OCI-LY7 (cell line): ENCODE results near the gene CLSTN1. TPM values are rescaled to one million over a fixed set of nuclear protein-coding genes. Genes with fewer than 3 reads are reported as not detected.

Experiments
- BruUV-seq: library from RNA; stranded (reverse); fragments of 400-500 nt; replicated peaks from 2 replicates; lab custom pipeline; 2021; lab: Mats Ljungman, UMichigan
- CTCF ChIA-PET: fragments of 300-600 bp; sonication (Branson Sonifier 250); formaldehyde crosslinking; loops from one replicate; lab custom pipeline; 2022; ENCODE audit warnings: antibody characterized with exemption; ENCODE audit not compliant: unreplicated experiment; lab: Charles Lee
- POLR2A ChIA-PET: fragments of 300-600 bp; sonication (Branson Sonifier 250); formaldehyde crosslinking; loops from one replicate; lab custom pipeline; 2022; ENCODE audit warnings: antibody characterized with exemption; lab: Charles Lee
- DNase-seq: peaks from one replicate; pipeline ENCODE4 v3.0.0-alpha.2; 2015; ENCODE audit warnings: low spot score
- H2AFZ ChIP-seq: fragments of 200-600 bp; sonication (generic), shearing (Covaris generic); 2 replicates; pipeline ENCODE4 v1.6.1; 2014; ENCODE audit warnings: mild to moderate bottlenecking, antibody characterized with exemption, low read length, moderate library complexity
- H3K27ac ChIP-seq: fragments of 200-600 bp; sonication (generic); 2 replicates; pipeline ENCODE4 v1.5.1; 2014; ENCODE audit warnings: mixed run types, low read depth, mild to moderate bottlenecking, moderate library complexity, low read length, inconsistent platforms; ENCODE audit not compliant: poor library complexity, severe bottlenecking
- H3K36me3 ChIP-seq: fragments of 200-600 bp; sonication (generic); 2 replicates; pipeline ENCODE4 v1.6.1; 2014; ENCODE audit warnings: mild to moderate bottlenecking, antibody characterized with exemption, low read length, moderate library complexity, mixed read lengths; ENCODE audit not compliant: insufficient read depth
- H3K4me1 ChIP-seq: fragments of 200-600 bp; sonication (generic); 2 replicates; pipeline ENCODE4 v1.5.1; 2014; ENCODE audit warnings: mild to moderate bottlenecking, low read length; ENCODE audit not compliant: insufficient read depth, poor library complexity, severe bottlenecking
- H3K4me2 ChIP-seq: fragments of 200-600 bp; sonication (generic); 2 replicates; pipeline ENCODE4 v1.6.1; 2014; ENCODE audit warnings: mild to moderate bottlenecking, low read length
- H3K4me3 ChIP-seq: fragments of 200-600 bp; sonication (generic); 2 replicates; pipeline ENCODE4 v1.5.1; 2014; ENCODE audit warnings: mild to moderate bottlenecking, low read depth, low read length; ENCODE audit not compliant: poor library complexity, severe bottlenecking
- H3K79me2 ChIP-seq: fragments of 200-600 bp; sonication (generic); 2 replicates; pipeline ENCODE4 v1.6.1; 2016; ENCODE audit warnings: low read depth, mild to moderate bottlenecking, low read length, moderate library complexity, mixed read lengths; ENCODE audit not compliant: insufficient read depth
- H3K9me2 ChIP-seq: fragments of 200-600 bp; sonication (generic); 2 replicates; pipeline ENCODE4 v1.6.1; 2016; ENCODE audit warnings: mild to moderate bottlenecking, low read length, mixed read lengths; ENCODE audit not compliant: insufficient read depth
- H3K9me3 ChIP-seq: fragments of 200-600 bp; sonication (generic); 2 replicates; pipeline ENCODE4 v1.6.1; 2014; ENCODE audit warnings: mild to moderate bottlenecking, mixed run types, low read length, mixed read lengths
- H4K20me1 ChIP-seq: fragments of 200-600 bp; sonication (generic); 2 replicates; pipeline ENCODE4 v1.6.1; 2014; ENCODE audit warnings: mild to moderate bottlenecking, antibody characterized with exemption, low read length, moderate library complexity, mixed read lengths; ENCODE audit not compliant: insufficient read depth
- EZH2phosphoT487 ChIP-seq: fragments of 200-600 bp; sonication (generic); IDR thresholded peaks from 2 replicates; pipeline ENCODE4 v1.6.1; 2018; ENCODE audit warnings: low read depth, borderline replicate concordance, mild to moderate bottlenecking, mixed run types, antibody characterized with exemption, low read length, moderate library complexity, mixed read lengths
- intact Hi-C: fragments of 100-400 bp; cut with micrococcal nuclease; formaldehyde crosslinking; loops from one replicate; pipeline ENCODE4 v1.10.0; 2022; ENCODE audit not compliant: unreplicated experiment
- total RNA-seq, 2 experiments: library from RNA; depleted of rRNA in 1 of 2; stranded (reverse); fragments of >200 nt in 1 of 2; shearing (Covaris generic) in 1 of 2; gene quantifications; 2 replicates each; pipeline ENCODE4 v1.2.3, GENCODE V29; 2014 to 2022
- TF ChIP-seq, protein P1 (sequence below): fragments of 200-600 bp; sonication (generic); conservative IDR thresholded peaks from 2 replicates; pipeline ENCODE4 v1.5.1; 2014; ENCODE audit warnings: mild to moderate bottlenecking, antibody characterized with exemption, low read length, moderate library complexity, mixed read lengths

Gene CLSTN1
- total RNA-seq, 2 experiments from 2014 or later: 58.6 to 124 TPM

DNA sequence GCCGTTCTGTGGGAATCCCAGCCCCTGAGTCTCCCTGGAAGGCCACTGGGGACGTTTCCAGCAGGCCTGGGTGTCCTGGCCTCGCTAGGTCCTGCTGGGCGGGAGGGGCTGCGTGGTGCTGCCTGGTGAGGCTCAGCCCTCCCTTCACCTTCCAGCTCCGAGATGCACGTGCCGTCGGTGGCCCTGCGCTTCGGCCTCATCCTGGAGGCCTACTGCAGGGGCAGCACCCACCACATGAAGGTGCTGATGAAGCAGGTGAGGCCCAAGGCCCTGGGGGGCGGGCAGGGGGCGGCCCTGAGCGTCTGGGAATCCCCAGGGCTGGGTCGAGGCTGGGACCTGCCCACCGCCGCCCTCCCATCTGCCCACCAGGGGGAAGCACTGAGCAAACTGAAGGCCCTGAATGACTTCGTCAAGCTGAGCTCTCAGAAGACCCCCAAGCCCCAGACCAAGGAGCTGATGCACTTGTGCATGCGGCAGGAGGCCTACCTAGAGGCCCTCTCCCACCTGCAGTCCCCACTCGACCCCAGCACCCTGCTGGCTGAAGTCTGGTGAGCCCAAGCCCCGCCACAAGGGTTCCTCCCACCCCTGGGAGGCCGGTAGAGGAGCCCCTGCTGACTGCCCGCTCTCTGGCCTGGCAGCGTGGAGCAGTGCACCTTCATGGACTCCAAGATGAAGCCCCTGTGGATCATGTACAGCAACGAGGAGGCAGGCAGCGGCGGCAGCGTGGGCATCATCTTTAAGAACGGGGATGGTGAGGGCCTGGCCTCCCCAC lies 102.0 kb downstream of the CLSTN1 start:
- peak; percentile 78 for DNase-seq
- Histone ChIP-seq H3K4me3 (no peak overlapping the region), H3K27ac (no peak overlapping the region), H3K36me3 (peaks cover 34% of the 10 kb centered on the region), H4K20me1 (no peaks in the 10 kb centered on the region), H2AFZ (no peak overlapping the region), H3K4me1 (peaks cover 26% of the 10 kb centered on the region), H3K9me3 (no peaks in the 10 kb centered on the region), H3K4me2 (peak overlapping the region; percentile 43), H3K79me2 (peaks cover 3% of the 10 kb centered on the region; the same call in 1 of the 2 replicates), H3K9me2 (no peaks in the 10 kb centered on the region)
- no peak for TF ChIP-seq EZH2phosphoT487
- TF ChIP-seq, protein P1, sequence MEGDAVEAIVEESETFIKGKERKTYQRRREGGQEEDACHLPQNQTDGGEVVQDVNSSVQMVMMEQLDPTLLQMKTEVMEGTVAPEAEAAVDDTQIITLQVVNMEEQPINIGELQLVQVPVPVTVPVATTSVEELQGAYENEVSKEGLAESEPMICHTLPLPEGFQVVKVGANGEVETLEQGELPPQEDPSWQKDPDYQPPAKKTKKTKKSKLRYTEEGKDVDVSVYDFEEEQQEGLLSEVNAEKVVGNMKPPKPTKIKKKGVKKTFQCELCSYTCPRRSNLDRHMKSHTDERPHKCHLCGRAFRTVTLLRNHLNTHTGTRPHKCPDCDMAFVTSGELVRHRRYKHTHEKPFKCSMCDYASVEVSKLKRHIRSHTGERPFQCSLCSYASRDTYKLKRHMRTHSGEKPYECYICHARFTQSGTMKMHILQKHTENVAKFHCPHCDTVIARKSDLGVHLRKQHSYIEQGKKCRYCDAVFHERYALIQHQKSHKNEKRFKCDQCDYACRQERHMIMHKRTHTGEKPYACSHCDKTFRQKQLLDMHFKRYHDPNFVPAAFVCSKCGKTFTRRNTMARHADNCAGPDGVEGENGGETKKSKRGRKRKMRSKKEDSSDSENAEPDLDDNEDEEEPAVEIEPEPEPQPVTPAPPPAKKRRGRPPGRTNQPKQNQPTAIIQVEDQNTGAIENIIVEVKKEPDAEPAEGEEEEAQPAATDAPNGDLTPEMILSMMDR: peak; percentile 86
- ChIA-PET POLR2A (no interaction called here), CTCF (interaction anchor here (0.6 to 1.0 kb wide), 5 partner anchors 19 to 65 kb away, joined by 3 to 9 read pairs (median 3); no protein-coding TSS in a partner anchor)
- no TSS peak for BruUV-seq
- intact Hi-C loops: loop anchor here (1.0 kb wide), 1 partner anchor 146 kb away; no protein-coding TSS in a partner anchor

DNA sequence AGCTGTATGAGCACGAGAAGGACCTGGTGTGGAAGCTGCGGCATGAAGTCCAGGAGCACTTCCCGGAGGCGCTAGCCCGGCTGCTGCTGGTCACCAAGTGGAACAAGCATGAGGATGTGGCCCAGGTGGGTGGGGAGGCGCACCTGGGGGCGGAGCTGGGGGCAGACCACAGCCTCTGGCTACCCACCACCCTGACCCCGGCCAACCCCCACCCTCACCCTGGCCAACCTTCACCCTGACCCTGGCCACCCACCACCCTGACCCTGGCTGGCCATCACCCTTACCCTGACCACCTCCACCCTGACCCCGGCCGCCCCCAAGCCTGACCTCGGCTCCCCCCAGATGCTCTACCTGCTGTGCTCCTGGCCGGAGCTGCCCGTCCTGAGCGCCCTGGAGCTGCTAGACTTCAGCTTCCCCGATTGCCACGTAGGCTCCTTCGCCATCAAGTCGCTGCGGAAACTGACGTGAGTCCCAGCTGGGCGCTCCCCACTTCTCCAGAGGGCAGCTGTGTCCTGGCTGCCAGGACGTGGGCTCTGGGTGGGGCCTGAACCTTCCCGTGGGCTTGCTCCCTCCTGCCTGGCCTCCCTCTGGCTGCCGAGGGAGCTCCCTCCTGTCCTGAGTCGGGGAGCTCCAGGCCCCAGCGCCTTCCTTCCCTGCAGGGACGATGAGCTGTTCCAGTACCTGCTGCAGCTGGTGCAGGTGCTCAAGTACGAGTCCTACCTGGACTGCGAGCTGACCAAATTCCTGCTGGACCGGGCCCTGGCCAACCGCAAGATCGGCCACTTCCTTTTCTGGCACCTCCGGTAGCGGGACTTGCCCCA lies 102.8 kb downstream of the CLSTN1 start:
- Histone ChIP-seq H2AFZ (no peak overlapping the region), H3K27ac (no peak overlapping the region), H3K79me2 (peaks cover 5% of the 10 kb centered on the region; the same call in 1 of the 2 replicates), H4K20me1 (no peaks in the 10 kb centered on the region), H3K4me1 (peaks cover 34% of the 10 kb centered on the region), H3K36me3 (peaks cover 29% of the 10 kb centered on the region), H3K4me3 (no peak overlapping the region), H3K9me2 (no peaks in the 10 kb centered on the region), H3K9me3 (no peaks in the 10 kb centered on the region), H3K4me2 (peak overlapping the region; percentile 43)
- DNase-seq: no peak
- intact Hi-C loops: loop anchor here (1.0 kb wide), 1 partner anchor 146 kb away; no protein-coding TSS in a partner anchor
- ChIA-PET POLR2A (no interaction called here), CTCF (interaction anchor here (0.6 to 1.0 kb wide), 4 partner anchors 18 to 66 kb away, joined by 3 to 9 read pairs (median 3); no protein-coding TSS in a partner anchor)
- TF ChIP-seq, protein P1: no peak
- no peak for TF ChIP-seq EZH2phosphoT487
- no TSS peak for BruUV-seq
